VCaP (cell line): ENCODE measurements around the gene PES1.
"Not testable (repeated sequence)": the region's sequence is repeated elsewhere in the genome, so short reads cannot be mapped to it uniquely, and the experiment has no call there.

Source experiments
- H3K27ac ChIP-seq: fragments of 450-650 bp; 2 replicates; pipeline ENCODE4 v1.5.1; 2017
- CTCF ChIP-seq: fragments of 450-650 bp; conservative IDR thresholded peaks from 2 replicates; pipeline ENCODE4 v1.5.1; 2017; ENCODE audit warnings: mild to moderate bottlenecking, moderate library complexity

PES1 gene

GRCh38 chr22:30572840-30573593 lies 18.7 kb downstream of the PES1 start:
- no peak for TF ChIP-seq CTCF
- no peak overlapping the region for H3K27ac ChIP-seq

GRCh38 chr22:30572210-30572609 lies 19.5 kb downstream of the PES1 start:
- no peak overlapping the region for H3K27ac ChIP-seq
- TF ChIP-seq CTCF = no peak

- no peak for TF ChIP-seq CTCF
- H3K27ac ChIP-seq = no peak overlapping the region
Observed at GRCh38 chr22:30569674-30570202, 22.0 kb downstream of the PES1 start.

- no peak overlapping the region for H3K27ac ChIP-seq
- TF ChIP-seq CTCF = no peak
Observed at GRCh38 chr22:30568137-30568805, 23.4 kb downstream of the PES1 start.

- not testable (repeated sequence) for H3K27ac ChIP-seq
Observed at GRCh38 chr22:30567277-30567676, 24.4 kb downstream of the PES1 start.

GRCh38 chr22:30566125-30566524 lies 25.6 kb downstream of the PES1 start:
- no peak overlapping the region for H3K27ac ChIP-seq

GRCh38 chr22:30565341-30565740 lies 26.4 kb downstream of the PES1 start:
- H3K27ac ChIP-seq = no peak overlapping the region
- TF ChIP-seq CTCF = no peak

More at GRCh38 chr22:30566125-30566524, 25.6 kb downstream of the PES1 start:
- no peak for TF ChIP-seq CTCF

- no peak for TF ChIP-seq CTCF
- H3K27ac ChIP-seq = no peak overlapping the region
Observed at GRCh38 chr22:30564761-30565119, 27.0 kb downstream of the PES1 start.
